VCaP (cell line): ENCODE data around the gene ASB6.

Experiments
- H3K27ac ChIP-seq: fragments of 450-650 bp; 2 replicates; pipeline ENCODE4 v1.5.1; 2017
- CTCF ChIP-seq: fragments of 450-650 bp; conservative IDR thresholded peaks from 2 replicates; pipeline ENCODE4 v1.5.1; 2017; ENCODE audit warnings: mild to moderate bottlenecking, moderate library complexity

The ASB6 gene

GRCh38 chr9:129617167-129617566 lies 24.8 kb downstream of the ASB6 start:
- H3K27ac ChIP-seq: no peak overlapping the region
- peak; percentile 58 for TF ChIP-seq CTCF

- H3K27ac ChIP-seq: no peak overlapping the region
- no peak for TF ChIP-seq CTCF
These were observed 26.3 kb downstream of the ASB6 start for GRCh38 chr9:129615407-129616285.

- H3K27ac ChIP-seq: no peak overlapping the region
- no peak for TF ChIP-seq CTCF
These were observed 27.0 kb downstream of the ASB6 start for GRCh38 chr9:129614932-129615331.

GRCh38 chr9:129613520-129614175 lies 28.3 kb downstream of the ASB6 start:
- TF ChIP-seq CTCF: no peak
- H3K27ac ChIP-seq: no peak overlapping the region

- no peak overlapping the region for H3K27ac ChIP-seq
- TF ChIP-seq CTCF: no peak
These were observed 29.0 kb downstream of the ASB6 start for GRCh38 chr9:129612815-129613519.

GRCh38 chr9:129612123-129612522 lies 29.8 kb downstream of the ASB6 start:
- no peak for TF ChIP-seq CTCF

GRCh38 chr9:129611307-129611800 lies 30.6 kb downstream of the ASB6 start:
- TF ChIP-seq CTCF: no peak
- H3K27ac ChIP-seq: peak overlapping the region; percentile 51; the same call in 1 of the 2 replicates

More at GRCh38 chr9:129612123-129612522, 29.8 kb downstream of the ASB6 start:
- H3K27ac ChIP-seq: no peak overlapping the region
